DOHH2 (cell line): ENCODE results near the gene RXRA.

Experiments
- CTCF ChIP-seq: fragments of 200-600 bp; sonication (generic); IDR thresholded peaks from one replicate; pipeline ENCODE4 v1.5.1; 2014; ENCODE audit warnings: antibody characterized with exemption, mild to moderate bottlenecking, low read depth, low read length; ENCODE audit not compliant: poor library complexity, severe bottlenecking
- EZH2phosphoT487 ChIP-seq: fragments of 200-600 bp; sonication (generic); IDR thresholded peaks from 2 replicates; pipeline ENCODE4 v1.6.1; 2017; ENCODE audit warnings: borderline replicate concordance, mild to moderate bottlenecking, antibody characterized with exemption, low read length, moderate library complexity, mixed read lengths

DNA sequence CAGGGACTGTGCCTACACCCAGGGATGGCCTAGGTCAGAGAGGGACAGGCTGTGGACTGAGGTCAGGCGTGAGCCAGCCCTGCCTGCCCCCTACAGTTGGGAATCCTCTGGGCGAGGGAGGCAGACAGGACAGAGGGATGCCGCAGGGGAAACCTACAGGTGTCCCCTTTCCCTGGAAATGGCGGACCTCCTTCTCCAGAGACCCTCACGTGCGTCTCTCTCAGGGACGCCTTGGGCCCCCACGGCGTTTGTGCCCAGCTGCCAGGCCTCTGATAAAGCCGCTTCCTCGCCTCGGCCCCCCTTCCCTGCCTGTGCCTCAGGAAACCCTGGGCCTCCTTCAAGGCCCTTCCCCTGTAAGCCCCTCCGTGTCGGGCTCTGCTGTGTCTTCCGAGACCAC is 129.3 kb downstream of the RXRA start:
- TF ChIP-seq EZH2phosphoT487 = no peak
- no peak for TF ChIP-seq CTCF
